HG03039 (cell line): ENCODE measurements around the gene CYFIP1.

Experiments
- ATAC-seq: cut with Tn5 transposase; IDR thresholded peaks from one replicate; pipeline ENCODE4 v1.9.1; 2021; ENCODE audit warnings: mild to moderate bottlenecking, moderate library complexity; ENCODE audit not compliant: unreplicated experiment

Gene CYFIP1

DNA sequence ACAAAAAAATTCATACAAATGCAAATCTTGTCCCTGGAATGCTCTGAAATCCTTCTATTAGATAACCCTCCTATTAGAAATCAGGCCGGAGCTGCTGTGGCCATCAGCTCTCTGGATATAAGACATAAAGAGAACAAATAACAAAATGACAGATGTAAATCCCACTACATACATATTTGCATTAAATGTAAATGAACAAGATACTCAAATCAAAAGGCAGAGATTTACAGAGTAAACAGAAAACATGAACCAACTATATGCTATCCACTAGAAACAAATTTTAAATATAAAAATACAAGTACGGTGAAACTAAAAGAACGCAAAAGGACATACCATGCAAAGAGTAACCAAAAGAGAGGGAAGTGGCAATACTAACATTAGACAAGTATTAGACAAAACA lies 10.7 kb downstream of the CYFIP1 start:
- no peak for ATAC-seq

DNA sequence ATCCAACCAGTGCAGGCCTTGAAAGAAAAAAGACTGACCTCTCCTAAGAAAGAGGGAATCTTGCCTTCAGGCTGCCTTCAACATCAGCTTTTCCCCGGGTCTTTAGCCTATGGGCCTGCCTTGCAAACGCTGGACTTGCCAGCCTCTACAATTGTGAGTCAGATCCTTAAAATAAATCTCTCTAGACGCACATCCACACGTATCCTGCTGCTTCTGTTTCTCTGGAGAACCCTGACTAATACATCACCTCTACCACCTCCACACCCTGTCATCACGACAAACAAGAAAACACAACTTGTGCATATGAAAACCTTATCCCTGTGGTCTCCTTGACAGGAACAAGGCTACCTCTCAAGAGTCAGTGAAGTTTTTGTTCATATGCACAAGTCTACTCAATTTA lies 11.8 kb downstream of the CYFIP1 start:
- ATAC-seq, result no peak

DNA sequence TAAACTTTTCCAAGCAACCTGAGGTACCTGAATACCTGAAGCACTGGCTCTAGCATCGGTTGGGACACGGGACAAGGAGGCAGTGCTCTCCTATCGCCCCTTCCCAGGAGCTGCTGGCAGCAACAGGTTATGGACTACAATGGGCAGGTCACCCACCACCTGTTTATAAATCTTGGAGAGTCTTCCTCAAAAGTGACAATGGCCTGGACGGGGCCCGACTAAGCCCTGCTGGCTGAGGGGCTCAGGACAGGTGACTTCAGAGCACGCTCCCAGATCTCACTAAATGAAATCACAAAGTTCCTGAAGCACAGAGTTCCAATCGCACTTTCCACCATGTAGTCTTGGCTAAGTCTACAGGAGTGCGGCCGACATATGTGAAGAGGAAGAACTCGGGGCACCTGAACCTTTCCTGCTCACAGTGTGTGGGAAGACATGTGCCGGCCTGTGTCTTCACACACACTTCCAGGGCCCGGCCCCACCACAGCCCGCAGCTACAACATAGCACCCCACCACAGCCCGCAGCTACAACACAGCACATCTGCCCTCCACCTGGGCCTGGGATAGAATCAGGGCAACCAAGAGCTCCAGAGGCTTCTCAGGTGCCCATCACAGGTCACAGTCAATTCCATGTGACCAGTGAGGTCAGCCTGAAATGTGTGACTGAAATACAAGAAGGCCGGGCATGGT lies 12.9 kb downstream of the CYFIP1 start:
- ATAC-seq, result no peak

DNA sequence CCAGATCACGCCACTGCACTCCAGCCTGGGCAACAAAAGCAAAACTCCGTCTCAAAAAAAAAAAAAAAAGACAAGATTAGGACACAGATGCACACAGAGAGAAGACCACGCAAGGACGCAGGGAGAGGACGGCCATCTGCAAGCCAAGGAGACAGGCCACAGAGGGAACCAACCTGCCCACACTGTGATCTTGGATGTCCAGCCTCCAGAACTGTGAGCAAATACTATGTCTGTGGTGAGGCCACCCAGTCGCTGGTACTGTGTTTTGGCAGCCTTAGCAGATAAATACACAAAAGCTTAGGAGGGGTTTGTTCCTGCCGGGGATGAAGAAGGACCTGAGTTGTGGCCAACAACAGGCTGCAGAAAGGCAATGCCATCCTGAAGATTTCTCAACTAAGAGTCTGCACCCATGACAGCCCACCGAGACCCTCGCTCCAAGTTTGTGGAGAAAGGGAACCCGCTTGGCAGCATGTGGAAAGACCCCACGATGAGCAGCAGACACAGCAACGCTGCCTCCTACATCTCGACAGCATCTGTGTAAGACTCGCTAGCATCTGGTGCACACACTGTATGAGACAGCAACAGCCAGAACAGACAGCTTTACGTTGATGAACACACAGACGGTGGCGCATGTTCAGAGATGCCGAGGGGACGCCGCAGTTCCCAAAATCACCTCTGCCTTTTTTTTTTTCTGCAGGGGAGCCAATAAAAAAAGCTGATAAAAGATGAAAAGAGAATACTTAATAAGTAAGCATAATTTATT lies 13.7 kb downstream of the CYFIP1 start:
- no peak for ATAC-seq

DNA sequence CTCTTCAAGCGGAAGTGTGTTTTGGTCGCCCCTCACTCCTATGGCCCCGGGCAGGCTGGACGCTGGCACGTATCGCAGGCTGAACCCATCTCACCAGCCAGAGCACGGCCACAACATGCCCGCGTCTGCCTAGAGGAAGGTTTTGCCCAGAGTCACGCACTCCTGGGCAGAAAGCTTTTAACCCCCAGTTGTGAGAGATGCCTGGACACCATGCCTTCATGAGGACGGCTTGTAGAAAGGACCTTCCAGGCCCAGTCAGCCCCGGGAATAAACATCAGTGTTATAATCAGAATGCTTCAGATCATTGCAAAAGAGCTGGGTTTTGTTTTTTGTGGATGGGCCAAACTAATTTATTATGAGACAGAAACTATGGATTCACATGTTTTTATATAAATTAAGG lies 16.5 kb downstream of the CYFIP1 start:
- ATAC-seq, result no peak

DNA sequence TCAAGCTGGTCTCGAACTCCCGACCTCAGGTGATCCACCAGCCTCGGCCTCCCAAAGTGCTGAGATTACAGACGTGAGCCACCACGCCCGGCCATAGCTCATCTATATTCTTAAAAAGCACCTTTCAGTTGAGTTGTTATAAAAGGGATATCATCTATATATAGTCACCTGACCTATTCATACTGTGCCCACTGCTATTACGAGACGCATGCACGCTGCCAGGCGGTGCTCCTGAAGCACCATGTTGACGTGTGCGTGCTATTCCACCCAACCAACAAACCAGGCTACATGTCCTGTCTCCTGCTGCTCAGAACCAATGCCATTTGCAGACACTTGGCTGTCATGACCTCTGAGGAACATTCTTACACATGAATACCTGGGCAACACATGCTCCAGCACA lies 17.6 kb downstream of the CYFIP1 start:
- no peak for ATAC-seq

DNA sequence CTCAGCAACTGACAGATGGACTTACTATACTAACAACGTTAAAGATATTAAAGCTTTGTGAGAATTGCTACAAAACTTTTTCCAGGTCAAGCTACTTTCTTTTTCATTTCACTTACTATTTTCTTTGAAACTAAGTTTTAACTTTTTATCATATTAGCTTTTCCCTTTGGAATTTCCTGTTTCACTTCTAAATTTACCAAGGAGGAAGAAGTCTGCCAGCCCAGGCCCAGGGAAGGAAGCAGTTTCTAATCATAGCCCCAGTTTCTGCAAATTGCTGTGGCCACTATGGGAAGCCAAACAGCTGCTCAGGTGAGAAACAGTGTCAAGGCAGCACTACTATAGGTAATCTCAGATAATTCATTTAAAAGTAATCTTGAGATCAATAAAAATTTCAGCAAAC lies 18.4 kb downstream of the CYFIP1 start:
- no peak for ATAC-seq

DNA sequence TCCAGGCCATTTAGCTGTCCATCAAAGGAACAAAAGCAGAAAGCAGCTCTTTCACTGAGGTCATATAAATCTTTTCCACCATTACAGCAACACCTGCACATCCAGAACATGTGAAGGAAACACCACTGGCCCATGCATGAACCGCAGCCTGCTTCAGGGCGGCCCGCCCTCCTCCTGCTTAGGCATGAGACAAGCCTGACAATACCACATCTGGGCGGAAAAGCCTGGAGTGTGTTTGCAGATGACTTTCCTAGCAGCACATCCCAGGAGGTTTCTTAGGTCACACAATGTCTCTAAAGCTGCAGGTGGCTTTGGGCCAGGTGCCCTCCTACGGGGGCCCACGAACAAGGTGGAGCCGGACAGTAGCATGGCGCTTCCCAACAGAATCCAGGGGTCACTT lies 19.6 kb downstream of the CYFIP1 start:
- no peak for ATAC-seq

DNA sequence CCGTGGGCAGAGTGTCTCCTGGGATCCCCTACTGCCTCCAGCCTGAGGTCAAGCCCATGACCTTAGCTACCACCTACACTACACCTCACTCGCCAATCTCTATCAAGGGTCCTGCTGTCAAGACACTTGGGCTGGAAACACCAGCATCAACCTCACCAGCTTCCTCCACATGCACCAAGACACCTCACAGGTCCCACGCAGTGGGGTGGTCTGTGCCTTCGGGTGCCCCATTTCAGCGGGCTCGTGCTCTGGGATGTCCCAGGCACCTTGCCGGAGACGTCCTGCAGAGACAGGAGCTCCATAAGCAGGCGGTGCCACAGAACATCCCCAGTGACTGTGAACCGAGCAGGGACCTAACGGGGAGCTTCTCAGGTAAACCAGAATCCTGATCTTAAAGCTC lies 20.0 kb downstream of the CYFIP1 start:
- no peak for ATAC-seq

DNA sequence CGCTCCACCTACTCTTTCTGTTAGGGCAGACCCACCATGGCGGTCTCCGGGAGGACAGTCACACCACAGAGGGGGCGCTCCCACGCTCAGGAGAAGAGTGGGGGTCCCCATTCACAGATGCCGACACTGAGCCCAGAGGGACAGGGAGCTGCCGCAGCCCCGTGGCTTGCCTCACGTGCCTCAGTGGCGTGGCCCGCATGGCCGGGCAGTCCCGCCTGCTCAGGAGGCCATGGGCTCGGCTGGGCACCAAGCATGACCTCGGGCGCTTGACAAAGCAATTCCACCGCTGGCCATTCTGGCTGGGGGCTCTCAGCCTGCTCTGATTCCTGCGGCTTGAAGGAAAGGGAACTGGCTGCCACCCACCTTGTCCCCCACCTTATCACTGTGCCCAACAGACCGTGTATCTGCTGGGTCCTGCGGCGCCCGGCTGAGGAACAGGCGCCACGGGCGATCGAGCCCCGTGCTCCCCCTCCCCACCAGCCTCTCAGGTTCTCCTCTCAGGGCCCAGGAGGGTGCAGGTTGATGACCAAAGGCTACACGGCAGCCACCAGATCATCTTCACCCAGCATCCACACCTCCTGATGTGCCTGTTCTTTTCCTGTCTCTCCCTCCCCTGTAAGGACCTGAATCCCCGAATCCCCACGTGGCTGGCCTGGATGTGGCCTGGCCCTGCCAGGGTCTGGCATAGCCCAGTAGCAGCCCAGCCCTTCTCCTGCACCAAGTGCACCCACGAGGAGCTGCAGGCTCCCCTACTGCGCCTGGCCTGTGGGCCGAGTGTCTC lies 20.7 kb downstream of the CYFIP1 start:
- no peak for ATAC-seq

DNA sequence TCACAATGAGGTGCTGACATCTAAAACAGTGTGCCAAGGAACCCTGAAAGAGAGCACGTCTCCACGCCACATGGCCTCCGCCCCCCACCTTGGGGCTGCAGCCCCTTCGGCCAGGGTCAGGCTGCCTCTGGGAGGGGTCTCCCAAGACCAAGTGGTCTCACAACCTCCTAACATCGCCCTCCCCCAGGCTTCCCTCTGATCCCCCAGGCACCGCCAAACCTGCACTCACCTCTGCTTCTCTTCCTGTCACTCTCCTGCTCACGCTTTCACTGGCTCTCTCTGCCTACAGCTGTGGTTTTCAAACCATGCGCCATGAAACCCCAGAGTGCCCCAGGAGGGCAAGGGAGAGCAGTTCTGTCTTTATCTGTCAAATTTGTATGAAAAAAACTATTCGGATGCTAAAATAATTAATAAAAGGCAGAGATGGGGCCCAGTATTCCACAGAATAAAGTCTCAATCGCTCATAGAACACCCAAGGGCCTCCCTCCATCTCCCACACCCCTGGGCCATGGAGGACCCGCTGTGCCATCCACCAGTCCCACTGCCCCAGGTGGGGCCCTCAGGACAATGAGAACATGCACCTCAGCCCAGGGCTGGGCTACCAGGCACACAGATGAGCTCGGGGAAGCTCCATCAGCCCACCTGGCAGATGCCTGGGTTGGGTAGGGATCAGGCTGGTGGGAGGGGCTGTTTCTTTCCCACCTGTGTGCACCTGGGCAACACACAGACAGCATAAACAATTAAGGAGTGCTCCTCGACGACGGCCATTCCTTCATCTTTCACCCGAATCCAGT lies 21.5 kb downstream of the CYFIP1 start:
- ATAC-seq, result no peak

DNA sequence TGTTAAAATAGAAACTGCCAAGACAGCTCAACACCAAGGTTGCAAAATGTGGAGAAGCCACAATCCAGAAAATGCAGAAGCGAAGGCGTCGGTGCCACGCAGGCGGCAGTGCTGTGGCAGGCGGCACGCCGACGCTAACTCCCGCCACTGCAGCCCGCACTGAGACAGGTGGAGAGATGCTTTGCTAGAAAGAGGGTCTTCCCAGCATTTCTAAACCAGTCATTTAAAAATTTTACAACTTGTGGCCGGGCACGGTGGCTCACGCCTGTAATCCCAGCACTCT lies 23.2 kb downstream of the CYFIP1 start:
- ATAC-seq, result no peak

DNA sequence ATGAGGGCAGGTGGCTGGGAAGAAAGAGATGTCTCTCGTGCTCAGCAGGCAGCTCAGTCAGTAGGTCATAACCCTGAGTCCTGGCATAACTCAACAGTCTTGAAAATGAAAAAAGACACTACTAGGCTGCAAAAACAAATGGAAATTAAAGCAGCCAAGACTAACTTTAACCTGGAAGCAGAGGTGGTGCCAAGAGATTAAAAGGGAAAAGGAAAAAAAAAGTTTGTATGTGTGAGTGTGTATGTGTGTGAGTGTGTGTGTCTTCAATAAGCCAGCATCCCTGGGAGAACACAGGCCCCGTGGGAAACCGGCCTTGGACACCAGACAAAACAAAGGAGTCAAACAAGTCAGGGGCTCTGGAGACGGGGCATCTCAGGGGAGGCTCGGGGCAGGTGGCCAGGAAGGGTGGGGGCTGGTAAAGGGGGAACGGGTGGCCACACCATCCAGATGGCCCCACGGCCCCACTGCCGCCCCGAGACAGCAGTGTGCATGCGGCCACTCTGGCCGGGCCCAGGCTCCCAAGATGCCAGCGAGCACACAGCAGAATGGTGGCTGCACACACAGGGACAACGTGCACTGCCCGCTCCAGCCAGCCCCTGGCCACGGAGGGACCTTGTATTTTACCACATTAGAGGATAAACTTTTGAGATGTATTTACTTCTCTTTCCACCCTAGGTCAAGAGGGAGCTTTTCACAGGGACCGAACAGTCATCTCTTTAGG lies 23.8 kb downstream of the CYFIP1 start:
- no peak for ATAC-seq

DNA sequence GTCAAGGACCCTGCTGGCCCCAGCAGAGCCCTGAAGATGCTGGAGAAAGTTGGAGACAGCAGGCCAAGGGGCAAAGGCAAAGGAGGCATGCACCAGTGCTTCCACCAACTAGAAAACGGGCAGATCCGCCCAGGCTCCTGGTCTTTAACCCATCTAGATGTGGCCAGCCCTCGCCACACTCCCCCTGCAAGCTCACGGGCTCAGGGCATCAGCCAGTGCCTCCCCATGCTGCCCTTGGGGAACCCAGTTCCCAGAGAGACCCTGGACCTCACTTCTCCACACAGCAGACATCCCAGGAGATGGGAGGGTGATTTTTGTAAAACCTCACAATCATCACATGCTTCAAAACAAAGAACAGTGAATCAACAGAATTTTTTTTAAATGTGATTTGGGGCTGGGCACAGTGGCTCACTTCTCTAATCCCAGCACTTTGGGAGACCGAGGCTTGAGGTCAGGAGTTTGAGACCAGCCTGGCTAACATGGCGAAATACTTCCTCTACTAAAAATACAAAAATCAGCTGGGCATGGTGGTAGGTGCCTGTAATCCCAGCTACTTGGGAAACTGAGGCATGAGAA lies 24.5 kb downstream of the CYFIP1 start:
- no peak for ATAC-seq

DNA sequence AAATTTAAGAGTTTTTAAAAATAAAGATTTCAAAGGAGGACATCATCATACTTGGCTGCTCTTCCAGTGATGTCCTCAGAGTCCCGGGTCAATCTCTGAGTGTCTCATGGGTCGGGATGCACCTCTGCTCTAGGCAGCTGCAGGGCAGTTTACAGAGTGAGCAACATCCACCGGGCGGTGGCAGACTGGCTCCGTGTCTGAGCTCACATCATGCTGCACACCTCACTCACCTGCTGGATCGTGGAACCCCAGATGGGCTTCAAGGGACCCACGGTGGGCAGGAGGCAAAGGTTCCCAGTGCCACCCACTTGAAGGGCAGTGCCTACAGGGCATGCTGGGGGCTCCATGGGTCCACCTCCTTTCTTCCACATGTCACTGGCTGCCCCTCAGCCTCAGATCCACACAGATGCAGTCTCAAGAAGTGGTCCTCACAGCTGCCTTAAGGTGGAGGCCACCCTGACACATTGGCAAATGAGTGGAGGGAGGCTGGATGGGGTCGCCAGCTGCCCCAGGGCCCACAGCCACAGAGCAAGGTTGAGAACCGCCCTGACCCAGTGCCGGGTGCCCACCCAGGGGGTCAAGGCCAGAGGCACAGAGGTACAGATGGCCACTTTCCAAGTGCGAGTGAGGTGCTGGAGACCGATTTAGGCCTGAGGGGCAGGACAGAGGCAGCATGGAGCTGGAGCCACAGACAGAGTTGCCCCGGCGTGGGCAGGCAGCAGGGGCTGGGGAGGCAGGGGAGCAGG lies 25.2 kb downstream of the CYFIP1 start:
- ATAC-seq, result no peak

DNA sequence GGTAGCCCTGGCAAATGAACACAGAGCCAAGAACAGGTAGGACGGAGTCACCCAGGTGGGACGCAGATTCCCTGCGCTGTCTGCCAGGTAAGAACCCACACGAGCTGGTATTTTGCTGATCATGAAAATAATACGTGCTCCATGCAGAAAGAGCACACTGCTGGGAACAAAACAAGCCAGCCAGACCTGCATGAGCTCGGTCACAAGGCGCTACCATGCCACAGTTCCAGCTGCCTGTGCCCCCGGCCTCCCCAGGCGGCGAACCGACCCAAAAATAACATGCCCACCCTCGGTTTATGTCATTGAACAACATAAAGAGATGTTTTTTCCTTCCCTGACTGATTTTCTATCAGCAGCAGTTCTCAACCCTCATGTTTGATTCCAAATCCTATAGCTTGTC lies 25.8 kb downstream of the CYFIP1 start:
- ATAC-seq, result no peak

DNA sequence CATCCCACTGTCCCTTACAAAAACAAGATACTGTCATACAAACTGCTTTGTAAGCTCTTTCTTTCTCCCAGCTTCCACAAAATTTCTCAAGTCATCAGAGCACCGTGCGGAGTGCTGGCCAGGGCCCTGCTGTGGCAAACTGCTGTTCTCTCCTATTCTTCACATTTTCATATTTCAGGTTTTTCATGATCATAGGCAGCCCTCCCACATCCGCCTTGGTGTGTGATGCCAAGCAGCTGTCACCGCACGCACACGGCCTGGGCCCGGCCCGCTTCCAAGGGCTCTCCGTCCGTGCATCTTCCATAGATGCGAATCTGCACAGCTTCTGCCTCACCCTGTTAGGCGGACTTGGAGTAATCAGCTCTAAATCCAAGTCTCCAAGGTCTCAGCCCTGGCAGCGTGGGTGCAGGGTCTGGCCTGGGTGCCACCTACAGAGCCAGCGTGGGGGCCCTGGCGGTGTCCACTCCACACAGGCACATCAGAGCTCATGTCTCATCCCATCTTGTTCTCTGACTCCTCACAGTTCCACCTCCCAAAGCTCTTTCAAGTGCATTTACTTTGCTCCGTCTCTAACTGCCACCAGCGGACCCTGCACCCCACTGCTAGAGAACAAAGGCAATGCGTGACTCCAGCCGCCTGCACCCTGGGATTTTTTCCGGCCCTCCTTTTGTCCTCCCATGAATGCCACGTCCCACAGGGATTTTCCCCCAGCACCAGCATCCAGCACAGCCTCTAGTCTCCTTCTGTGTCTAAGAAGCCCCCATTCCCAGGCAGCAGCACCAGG lies 27.2 kb downstream of the CYFIP1 start:
- ATAC-seq, result no peak

DNA sequence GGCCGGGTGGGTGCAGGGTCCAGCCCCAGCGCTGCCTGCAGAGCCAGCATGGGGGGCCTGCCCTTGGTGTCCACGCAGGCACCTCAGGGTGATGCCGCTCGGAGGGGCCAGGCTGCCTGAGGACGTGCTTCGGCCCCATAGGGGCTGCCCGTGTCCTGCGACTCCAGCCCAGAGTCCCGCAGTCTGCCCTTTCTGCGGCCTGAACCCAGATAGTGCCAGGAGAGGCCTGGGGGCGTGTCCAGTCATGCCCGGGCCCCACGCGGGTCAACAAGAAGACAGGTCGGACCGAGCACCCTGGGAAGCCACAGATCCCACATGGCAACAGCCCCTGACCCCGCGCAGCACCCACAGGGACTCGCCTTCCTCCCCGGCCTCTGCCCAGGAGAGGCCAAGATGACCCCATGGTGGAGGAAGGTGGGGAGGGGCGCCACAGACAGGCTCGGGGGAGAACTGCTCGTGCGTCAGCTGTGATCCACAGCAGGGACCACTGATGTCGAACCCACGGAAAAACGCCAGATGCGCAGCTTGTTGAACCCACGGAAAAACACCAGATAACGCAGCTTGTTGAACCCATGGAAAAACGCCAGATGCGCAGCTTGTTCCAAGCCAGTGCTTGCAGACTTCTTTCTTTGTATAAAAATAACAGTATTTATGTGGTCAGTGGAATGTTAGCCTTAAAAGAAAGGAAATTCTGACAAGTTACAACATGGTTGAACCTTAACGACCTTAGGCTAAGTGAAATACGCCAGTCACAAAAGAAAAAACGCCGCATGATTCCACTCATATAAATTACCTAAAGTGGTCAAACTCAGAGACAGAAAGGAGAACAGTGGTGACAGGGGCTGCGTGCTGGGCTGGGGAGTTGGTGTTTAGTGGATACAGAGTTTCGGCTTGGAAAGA lies 28.5 kb downstream of the CYFIP1 start:
- ATAC-seq, result no peak
